Measurements from ENCODE around the gene AARS2.
"Not testable (repeated sequence)": the region's sequence is repeated elsewhere in the genome, so short reads cannot be mapped to it uniquely, and the experiment has no call there.

Gene AARS2

GRCh38 chr6:44332585-44332984 is 19.4 kb upstream of the AARS2 start:
- Histone ChIP-seq H3K9me3 (ENCODE audit: control insufficient read depth, low read length) (no peaks in the 10 kb centered on the region), H3K79me2 (no peaks in the 10 kb centered on the region), H3K9ac (no peak overlapping the region), H3K27ac (no peak overlapping the region), H2AFZ (no peak overlapping the region), H3K36me3 (ENCODE audit: control insufficient read depth, insufficient read depth, low read length) (no peaks in the 10 kb centered on the region), H3K4me2 (ENCODE audit: low read length) (no peak overlapping the region), H3K4me1 (no peaks in the 10 kb centered on the region), H3K27me3 (ENCODE audit: control insufficient read depth, insufficient read depth, low read length) (no peaks in the 10 kb centered on the region), H3K4me3 (ENCODE audit: low read depth, low read length) (no peak overlapping the region)
- TF ChIP-seq, protein P1, sequence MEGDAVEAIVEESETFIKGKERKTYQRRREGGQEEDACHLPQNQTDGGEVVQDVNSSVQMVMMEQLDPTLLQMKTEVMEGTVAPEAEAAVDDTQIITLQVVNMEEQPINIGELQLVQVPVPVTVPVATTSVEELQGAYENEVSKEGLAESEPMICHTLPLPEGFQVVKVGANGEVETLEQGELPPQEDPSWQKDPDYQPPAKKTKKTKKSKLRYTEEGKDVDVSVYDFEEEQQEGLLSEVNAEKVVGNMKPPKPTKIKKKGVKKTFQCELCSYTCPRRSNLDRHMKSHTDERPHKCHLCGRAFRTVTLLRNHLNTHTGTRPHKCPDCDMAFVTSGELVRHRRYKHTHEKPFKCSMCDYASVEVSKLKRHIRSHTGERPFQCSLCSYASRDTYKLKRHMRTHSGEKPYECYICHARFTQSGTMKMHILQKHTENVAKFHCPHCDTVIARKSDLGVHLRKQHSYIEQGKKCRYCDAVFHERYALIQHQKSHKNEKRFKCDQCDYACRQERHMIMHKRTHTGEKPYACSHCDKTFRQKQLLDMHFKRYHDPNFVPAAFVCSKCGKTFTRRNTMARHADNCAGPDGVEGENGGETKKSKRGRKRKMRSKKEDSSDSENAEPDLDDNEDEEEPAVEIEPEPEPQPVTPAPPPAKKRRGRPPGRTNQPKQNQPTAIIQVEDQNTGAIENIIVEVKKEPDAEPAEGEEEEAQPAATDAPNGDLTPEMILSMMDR (IDR thresholded peaks at IDR 0.05), result no peak

DNA sequence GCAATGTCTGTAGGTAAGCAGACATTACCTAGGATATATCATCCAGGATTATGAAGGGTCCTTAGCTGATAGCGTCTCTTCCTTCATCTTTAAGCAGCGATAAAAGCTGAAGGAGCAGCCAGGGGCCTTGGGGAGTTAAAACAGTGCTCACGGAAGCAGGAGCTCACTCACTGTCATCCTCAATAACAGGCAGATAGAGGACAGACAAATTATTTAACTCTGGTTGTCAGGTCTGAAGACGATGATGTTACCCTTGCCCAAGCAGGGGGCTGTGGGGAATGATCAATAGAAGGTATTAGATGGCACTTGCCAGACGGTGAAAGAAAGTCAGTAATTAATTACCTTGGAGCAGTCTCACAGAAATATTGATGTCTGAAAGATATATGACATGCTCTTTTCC is 16.7 kb upstream of the AARS2 start:
- Histone ChIP-seq H3K27ac (no peak overlapping the region), H3K9me3 (ENCODE audit: control insufficient read depth, low read length) (no peaks in the 10 kb centered on the region), H2AFZ (no peak overlapping the region), H3K4me1 (no peaks in the 10 kb centered on the region), H3K4me2 (ENCODE audit: low read length) (no peak overlapping the region), H3K36me3 (ENCODE audit: control insufficient read depth, insufficient read depth, low read length) (no peaks in the 10 kb centered on the region), H3K79me2 (no peaks in the 10 kb centered on the region), H3K9ac (no peak overlapping the region), H3K4me3 (ENCODE audit: low read depth, low read length) (no peak overlapping the region), H3K27me3 (ENCODE audit: control insufficient read depth, insufficient read depth, low read length) (no peaks in the 10 kb centered on the region)
- TF ChIP-seq, protein P1 (IDR thresholded peaks at IDR 0.05), result no peak

GRCh38 chr6:44328203-44328602 is 15.1 kb upstream of the AARS2 start:
- not testable (repeated sequence) for H3K4me1 ChIP-seq; H3K4me2 ChIP-seq (ENCODE audit: low read length); H3K9me3 ChIP-seq (ENCODE audit: control insufficient read depth, low read length); H3K27me3 ChIP-seq (ENCODE audit: control insufficient read depth, insufficient read depth, low read length); H2AFZ ChIP-seq; H3K27ac ChIP-seq; H3K9ac ChIP-seq; H3K4me3 ChIP-seq (ENCODE audit: low read depth, low read length); H3K79me2 ChIP-seq; H3K36me3 ChIP-seq (ENCODE audit: control insufficient read depth, insufficient read depth, low read length)

GRCh38 chr6:44327760-44328159 is 14.6 kb upstream of the AARS2 start:
- Histone ChIP-seq H3K36me3 (ENCODE audit: control insufficient read depth, insufficient read depth, low read length) (no peaks in the 10 kb centered on the region), H3K79me2 (no peaks in the 10 kb centered on the region), H3K9ac (no peak overlapping the region), H3K27ac (no peak overlapping the region), H3K4me3 (ENCODE audit: low read depth, low read length) (no peak overlapping the region), H3K27me3 (ENCODE audit: control insufficient read depth, insufficient read depth, low read length) (no peaks in the 10 kb centered on the region), H3K4me2 (ENCODE audit: low read length) (no peak overlapping the region), H3K9me3 (ENCODE audit: control insufficient read depth, low read length) (no peaks in the 10 kb centered on the region), H3K4me1 (no peaks in the 10 kb centered on the region), H2AFZ (no peak overlapping the region)
- TF ChIP-seq, protein P1 (IDR thresholded peaks at IDR 0.05), result no peak

DNA sequence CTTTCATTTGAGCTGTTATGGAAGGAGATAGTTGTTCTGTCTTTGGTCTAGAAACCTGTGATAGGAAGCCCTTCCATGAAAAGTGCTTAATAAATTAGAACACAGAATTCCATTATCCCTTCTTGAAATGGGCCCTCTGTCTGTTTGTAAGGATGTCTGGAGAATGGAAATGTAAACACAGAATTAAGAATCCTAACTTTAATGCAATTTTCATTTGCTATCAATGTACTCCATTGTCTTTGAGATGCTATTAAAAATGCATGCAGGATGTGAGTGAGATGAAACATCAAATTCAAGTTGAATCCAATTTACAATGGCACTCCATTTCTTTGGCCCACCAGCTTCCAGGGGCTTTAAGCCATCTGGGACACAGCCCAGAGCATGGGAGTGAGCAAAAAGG is 13.9 kb upstream of the AARS2 start:
- no peak overlapping the region for H3K9ac ChIP-seq
- H3K79me2 ChIP-seq, result no peaks in the 10 kb centered on the region
- no peak overlapping the region for H3K4me3 ChIP-seq (ENCODE audit: low read depth, low read length)
- no peak overlapping the region for H2AFZ ChIP-seq
- H3K27me3 ChIP-seq (ENCODE audit: control insufficient read depth, insufficient read depth, low read length), result no peaks in the 10 kb centered on the region
- TF ChIP-seq, protein P1 (IDR thresholded peaks at IDR 0.05), result no peak
- H3K4me1 ChIP-seq, result no peaks in the 10 kb centered on the region
- no peaks in the 10 kb centered on the region for H3K36me3 ChIP-seq (ENCODE audit: control insufficient read depth, insufficient read depth, low read length)
- no peak overlapping the region for H3K4me2 ChIP-seq (ENCODE audit: low read length)
- H3K9me3 ChIP-seq (ENCODE audit: control insufficient read depth, low read length), result no peaks in the 10 kb centered on the region
- H3K27ac ChIP-seq, result no peak overlapping the region
